HFF-Myc (cell line): Measurements from ENCODE around the gene FANCL.
"Not testable (repeated sequence)": the region's sequence is repeated elsewhere in the genome, so short reads cannot be mapped to it uniquely, and the experiment has no call there.

Source experiments
- DNase-seq: peaks from one replicate; pipeline ENCODE4 v3.0.0-alpha.2; 2011; ENCODE audit warnings: low read depth; ENCODE audit errors: extremely low read depth
- H3K4me3 ChIP-seq: replicated peaks from 2 replicates; pipeline ENCODE4 v1.5.1; 2011; ENCODE audit warnings: low read depth, mild to moderate bottlenecking, control low read depth, low read length
- TF ChIP-seq, protein P1 (sequence below): IDR thresholded peaks from 2 replicates; pipeline ENCODE4 v1.5.1; 2012; ENCODE audit warnings: mild to moderate bottlenecking, low read depth, low read length, control low read depth; ENCODE audit errors: missing control alignments

Gene FANCL

GRCh38 chr2:58186501-58186900, 54.6 kb downstream of the FANCL start:
- TF ChIP-seq, protein P1, sequence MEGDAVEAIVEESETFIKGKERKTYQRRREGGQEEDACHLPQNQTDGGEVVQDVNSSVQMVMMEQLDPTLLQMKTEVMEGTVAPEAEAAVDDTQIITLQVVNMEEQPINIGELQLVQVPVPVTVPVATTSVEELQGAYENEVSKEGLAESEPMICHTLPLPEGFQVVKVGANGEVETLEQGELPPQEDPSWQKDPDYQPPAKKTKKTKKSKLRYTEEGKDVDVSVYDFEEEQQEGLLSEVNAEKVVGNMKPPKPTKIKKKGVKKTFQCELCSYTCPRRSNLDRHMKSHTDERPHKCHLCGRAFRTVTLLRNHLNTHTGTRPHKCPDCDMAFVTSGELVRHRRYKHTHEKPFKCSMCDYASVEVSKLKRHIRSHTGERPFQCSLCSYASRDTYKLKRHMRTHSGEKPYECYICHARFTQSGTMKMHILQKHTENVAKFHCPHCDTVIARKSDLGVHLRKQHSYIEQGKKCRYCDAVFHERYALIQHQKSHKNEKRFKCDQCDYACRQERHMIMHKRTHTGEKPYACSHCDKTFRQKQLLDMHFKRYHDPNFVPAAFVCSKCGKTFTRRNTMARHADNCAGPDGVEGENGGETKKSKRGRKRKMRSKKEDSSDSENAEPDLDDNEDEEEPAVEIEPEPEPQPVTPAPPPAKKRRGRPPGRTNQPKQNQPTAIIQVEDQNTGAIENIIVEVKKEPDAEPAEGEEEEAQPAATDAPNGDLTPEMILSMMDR: no peak
- no peak for DNase-seq
- H3K4me3 ChIP-seq: no peak overlapping the region

DNA sequence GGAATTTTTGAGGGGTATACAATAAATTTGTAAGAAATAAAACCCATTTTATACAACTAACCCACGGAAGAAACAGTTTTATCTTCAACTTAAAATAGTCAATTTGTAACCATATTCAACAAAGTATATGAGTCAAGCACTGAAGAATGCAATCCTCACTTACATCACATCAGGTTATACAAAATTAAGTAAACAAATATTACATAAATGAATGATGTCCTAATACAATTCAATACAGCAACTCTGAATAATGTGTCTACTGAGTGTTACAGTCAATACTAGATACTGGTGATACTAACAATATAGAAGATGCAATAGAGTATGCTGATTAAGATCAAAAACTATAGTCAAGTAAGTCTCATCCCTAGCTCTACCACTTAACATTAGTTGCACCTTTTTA, 58.6 kb downstream of the FANCL start:
- no peak for DNase-seq
- no peak overlapping the region for H3K4me3 ChIP-seq
- TF ChIP-seq, protein P1: no peak

- DNase-seq: no peak
- H3K4me3 ChIP-seq: no peak overlapping the region
- TF ChIP-seq, protein P1: no peak
Measured at GRCh38 chr2:58180635-58181034, 60.5 kb downstream of the FANCL start.

DNA sequence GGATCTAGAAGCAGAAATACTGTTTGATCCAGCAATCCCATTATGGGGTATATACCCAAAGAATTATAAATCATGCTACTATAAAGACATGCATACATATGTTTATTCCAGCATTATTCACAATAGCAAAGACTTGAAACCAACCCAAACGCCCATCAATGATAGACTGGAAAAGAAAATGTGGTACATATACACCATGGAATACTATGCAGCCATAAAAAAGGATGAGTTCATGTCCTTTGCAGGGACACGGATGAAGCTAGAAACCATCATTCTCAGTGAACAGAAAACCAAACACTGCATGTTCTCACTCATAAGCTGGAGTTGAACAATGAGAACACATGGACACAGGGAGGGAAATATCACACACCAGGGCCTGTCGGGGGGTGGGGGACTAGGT, 61.0 kb downstream of the FANCL start:
- not testable (repeated sequence) for DNase-seq

DNA sequence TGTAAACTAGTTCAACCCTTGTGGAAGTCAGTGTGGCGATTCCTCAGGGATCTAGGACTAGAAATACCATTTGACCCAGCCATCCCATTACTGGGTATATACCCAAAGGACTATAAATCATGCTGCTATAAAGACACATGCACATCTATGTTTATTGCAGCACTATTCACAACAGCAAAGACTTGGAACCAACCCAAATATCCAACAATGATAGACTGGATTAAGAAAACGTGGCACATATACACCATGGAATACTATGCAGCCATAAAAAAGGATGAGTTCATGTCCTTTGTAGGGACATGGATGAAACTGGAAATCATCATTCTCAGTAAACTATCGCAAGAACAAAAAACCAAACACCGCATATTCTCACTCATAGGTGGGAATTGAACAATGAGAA, 63.9 kb downstream of the FANCL start:
- DNase-seq, H3K4me3 ChIP-seq: not testable (repeated sequence)

More for the DNA sequence above, 61.0 kb downstream of the FANCL start:
- not testable (repeated sequence) for H3K4me3 ChIP-seq

DNA sequence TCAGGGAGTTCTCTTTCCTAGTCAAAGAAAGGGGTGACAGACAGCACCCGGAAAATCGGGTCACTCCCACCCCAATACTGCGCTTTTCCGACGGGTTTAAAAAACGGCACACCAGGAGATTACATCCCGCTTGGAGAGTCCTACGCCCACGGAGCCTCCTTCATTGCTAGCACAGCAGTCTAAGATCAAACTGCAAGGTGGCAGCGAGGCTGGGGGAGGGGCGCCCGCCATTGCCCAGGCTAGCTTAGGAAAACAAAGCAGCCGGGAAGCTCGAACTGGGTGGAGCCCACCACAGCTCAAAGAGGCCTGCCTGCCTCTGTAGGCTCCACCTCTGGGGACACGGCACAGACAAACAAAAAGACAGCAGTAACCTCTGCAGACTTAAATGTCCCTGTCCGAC, 69.3 kb downstream of the FANCL start:
- not testable (repeated sequence) for H3K4me3 ChIP-seq, DNase-seq

DNA sequence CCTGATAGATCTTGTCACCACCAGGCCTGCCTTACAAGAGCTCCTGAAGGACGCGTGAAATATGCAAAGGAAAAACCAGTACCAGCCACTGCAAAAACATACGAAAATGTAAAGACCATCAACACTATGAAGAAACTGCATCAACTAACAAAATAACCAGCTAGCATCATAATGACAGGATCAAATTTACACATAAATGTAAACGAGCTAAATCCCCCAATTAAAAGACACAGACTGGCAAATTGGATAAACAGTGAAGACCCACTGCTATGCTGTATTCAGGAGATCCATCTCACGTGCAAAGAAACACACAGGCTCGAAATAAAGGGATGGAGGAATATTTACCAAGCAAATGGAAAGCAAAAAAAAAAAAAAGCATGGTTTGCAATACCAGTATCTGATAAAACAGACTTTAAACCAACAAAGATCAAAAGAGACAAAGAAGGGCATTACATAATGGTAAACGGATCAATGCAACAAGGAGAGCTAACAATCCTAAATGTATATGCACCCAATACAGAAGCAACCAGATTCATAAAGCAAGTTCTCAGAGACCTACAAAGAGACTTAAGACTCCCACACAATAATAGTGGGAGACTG, 70.7 kb downstream of the FANCL start:
- not testable (repeated sequence) for H3K4me3 ChIP-seq, DNase-seq

DNA sequence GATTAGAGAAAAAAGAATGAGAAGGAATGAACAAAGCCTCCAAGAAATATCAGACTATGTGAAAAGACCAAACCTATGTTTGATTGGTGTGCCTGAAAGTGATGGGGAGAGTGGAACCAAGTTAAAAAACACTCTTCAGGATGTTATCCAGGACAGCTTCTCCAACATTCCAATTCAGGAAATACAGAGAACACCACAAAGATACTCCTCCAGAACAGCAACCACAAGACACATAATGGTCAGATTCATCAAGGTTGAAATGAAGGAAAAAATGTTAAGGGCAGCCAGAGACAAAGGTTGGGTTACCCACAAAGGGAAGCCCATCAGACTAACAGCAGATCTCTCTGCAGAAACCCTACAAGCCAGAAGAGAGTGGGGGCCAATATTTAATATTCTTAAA, 71.3 kb downstream of the FANCL start:
- not testable (repeated sequence) for DNase-seq, H3K4me3 ChIP-seq

- not testable (repeated sequence) for H3K4me3 ChIP-seq, DNase-seq
Measured at GRCh38 chr2:58168130-58168529, 73.0 kb downstream of the FANCL start.

- TF ChIP-seq, protein P1: no peak
- H3K4me3 ChIP-seq: no peak overlapping the region
- DNase-seq: no peak
Measured at GRCh38 chr2:58163913-58164312, 77.2 kb downstream of the FANCL start.
